Measurements from ENCODE around the gene SYT13.
A peak's percentile ranks its signal among the peaks of the same experiment; 100 is the strongest.

SYT13 gene

GRCh38 chr11:45285930-45286632 is at the start of gene SYT13:
SYT13 (minus strand) TSS chr11:45286341; CDS start chr11:45286207, 134 bp downstream.
- no peak for DNase-seq (ENCODE audit: insufficient read length, low spot score)
- no peak for FAIRE-seq

DNA sequence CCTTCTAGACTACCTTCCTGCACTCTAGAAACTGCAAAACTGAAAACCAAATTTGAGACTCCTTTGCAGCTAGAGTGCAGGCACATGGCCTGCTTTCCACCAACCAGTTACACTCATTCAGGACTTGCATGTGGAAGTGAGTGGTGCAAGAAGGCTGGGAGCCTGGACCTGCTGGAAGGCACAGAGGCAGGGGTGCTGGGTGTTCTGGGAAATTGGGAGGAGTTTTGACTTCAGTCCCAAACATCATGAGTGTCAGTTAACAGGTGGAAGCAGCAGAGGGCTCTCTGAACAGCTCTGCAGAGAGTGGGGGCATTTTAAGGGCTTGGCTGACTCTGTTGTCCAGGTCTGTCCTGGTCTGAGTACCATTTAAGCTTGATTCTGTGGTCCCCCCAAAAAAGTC is 49.3 kb upstream of the SYT13 start:
- no peak for FAIRE-seq
- no peak for DNase-seq (ENCODE audit: insufficient read length, low spot score)

- DNase-seq (ENCODE audit: insufficient read length, low spot score) (no peak), FAIRE-seq (no peak)
Measured at GRCh38 chr11:45334836-45335235, 48.7 kb upstream of the SYT13 start.

GRCh38 chr11:45334410-45334809 is 48.3 kb upstream of the SYT13 start:
- FAIRE-seq (no peak), DNase-seq (ENCODE audit: insufficient read length, low spot score) (no peak)

- FAIRE-seq = no peak
Measured at GRCh38 chr11:45333001-45333971, 47.1 kb upstream of the SYT13 start.

DNA sequence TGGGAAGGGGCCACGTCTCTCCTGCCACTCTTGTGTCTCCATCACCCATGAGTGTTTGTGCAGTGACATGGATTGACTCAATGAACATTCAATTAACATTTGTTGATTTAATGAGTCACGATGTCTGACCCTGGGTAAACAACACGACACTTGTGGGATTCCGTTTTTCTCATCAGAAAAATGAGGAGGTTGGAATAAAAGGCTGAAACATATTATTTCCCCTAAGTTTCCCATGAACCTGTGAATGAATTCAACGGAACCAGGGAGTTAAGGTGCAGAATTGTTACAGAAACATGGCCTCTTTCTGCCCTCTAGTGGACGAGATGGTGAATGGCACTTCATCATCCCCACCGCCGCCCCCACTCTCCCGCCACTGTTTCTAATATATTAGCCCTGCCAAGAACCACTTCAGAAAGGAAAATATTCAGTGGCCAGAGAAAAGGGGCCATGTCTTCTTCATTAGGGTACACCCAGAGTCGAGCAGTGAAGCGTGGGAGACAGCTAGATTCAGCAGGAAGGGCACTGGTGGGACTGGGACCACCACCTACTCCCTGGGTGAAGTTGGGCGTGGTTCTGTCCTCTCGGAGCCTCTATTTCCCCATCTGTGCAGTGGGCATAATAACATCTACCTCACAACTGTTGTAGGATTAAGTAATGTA is 46.3 kb upstream of the SYT13 start:
- DNase-seq (ENCODE audit: insufficient read length, low spot score) (peak; percentile 68), FAIRE-seq (peak; percentile 72)

More at GRCh38 chr11:45333001-45333971, 47.1 kb upstream of the SYT13 start:
- DNase-seq (ENCODE audit: insufficient read length, low spot score) = peak; percentile 21

- DNase-seq (ENCODE audit: insufficient read length, low spot score) (no peak), FAIRE-seq (no peak)
Measured at GRCh38 chr11:45331839-45332238, 45.7 kb upstream of the SYT13 start.

DNA sequence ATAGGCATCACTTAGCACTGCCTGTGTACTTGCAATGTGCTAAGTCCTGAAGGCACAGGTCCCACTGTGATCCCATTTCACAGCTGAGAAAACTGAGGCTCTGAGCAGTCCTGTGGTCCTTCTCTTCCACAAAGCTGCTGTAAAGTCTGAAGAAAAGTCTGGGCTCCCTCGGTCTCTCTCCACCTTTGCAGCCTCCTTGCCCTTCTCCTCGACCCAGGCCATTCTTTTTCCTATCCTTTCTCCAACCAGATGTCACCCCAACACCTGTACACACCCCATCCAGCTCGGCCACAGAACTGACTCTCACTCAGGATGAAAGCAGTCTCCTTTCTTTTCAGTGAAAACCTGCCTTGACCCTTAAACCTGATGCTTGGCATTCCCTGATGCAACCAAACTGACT is 42.6 kb upstream of the SYT13 start:
- FAIRE-seq (no peak), DNase-seq (ENCODE audit: insufficient read length, low spot score) (no peak)

DNA sequence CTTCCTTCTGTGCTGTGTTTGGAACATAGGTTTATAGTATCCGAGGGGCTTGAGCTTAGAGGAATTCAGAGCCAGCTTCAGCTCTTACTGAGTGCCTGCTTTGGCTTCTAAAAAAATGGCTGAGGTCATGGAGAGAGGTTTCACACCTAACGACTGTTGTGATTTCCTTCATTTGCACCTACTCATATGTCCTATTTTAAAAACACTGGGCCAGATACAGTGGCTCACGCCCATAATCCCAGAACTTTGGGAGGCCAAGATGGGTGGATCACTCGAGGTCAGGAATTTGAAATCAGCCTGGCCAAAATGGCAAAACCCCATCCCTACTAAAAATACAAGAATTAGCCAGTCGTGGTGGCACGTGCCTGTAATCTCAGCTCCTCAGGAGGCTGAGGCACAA is 38.3 kb upstream of the SYT13 start:
- FAIRE-seq (no peak), DNase-seq (ENCODE audit: insufficient read length, low spot score) (no peak)

GRCh38 chr11:45323601-45324249 is 37.6 kb upstream of the SYT13 start:
- no peak for FAIRE-seq
- no peak for DNase-seq (ENCODE audit: insufficient read length, low spot score)

DNA sequence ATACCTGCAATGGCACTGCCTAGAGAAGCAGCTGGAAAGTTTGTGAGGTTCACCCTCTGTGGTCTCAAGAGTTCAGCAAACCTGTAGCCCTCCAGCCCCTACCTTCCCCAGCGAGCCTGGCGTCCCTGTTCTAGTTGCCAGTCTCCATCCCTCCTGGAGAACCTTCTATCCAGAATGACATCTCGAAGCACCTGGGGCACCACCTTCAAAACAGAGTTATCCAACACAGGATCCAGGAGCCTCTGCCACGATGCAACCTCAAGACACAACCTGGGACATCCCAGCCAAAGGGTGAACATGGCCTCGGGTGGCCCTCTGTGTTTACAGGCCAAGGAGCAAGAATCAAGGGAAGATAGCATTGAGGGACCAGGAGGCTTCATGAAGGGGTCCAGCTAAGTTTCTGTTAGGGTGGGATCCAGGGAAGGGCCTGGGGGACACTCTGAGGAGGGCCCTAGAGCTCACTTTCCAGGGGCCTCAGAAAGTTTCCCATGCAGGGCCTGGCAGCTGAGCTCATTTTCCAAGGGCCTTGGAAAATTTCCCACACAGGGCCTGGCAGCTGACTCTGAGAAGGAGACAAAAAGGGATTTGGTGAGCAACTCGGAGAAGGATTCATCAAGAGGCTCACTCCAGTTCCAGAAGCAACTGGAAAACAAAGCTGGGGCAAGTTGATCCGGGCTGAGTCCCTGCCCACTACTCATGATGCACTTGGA is 36.9 kb upstream of the SYT13 start:
- FAIRE-seq (no peak), DNase-seq (ENCODE audit: insufficient read length, low spot score) (no peak)

DNA sequence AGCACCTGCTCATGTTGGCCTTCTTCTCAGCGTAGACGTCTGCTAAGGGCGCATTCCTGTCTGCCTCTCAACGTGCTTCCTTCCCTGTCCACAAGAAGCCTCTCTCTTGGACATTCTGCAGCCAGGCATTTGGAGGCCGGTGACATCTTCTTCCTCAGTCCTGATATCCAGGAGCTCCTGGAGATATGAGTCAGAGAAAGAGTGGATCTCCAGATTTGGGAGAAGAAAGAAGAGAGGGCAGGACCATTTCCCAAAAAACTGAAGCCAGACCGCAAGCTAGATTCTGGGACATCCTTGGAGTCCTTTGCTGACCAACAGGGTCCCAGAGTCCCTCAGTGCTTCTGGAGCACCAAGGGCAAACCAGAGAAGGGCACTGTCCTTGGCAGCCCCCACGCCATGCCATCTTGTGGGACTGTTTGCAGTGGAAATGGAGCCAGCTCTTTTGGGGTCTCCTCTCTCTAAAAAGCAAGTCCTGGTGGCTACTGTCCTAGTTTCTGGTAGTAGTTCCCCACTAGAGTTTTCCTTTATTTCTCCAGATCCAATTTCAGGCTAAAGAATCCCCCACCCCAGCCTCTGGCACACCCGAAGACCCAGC is 36.1 kb upstream of the SYT13 start:
- DNase-seq (ENCODE audit: insufficient read length, low spot score) = no peak
- no peak for FAIRE-seq

- DNase-seq (ENCODE audit: insufficient read length, low spot score) (no peak), FAIRE-seq (no peak)
Measured at GRCh38 chr11:45321669-45322068, 35.5 kb upstream of the SYT13 start.

DNA sequence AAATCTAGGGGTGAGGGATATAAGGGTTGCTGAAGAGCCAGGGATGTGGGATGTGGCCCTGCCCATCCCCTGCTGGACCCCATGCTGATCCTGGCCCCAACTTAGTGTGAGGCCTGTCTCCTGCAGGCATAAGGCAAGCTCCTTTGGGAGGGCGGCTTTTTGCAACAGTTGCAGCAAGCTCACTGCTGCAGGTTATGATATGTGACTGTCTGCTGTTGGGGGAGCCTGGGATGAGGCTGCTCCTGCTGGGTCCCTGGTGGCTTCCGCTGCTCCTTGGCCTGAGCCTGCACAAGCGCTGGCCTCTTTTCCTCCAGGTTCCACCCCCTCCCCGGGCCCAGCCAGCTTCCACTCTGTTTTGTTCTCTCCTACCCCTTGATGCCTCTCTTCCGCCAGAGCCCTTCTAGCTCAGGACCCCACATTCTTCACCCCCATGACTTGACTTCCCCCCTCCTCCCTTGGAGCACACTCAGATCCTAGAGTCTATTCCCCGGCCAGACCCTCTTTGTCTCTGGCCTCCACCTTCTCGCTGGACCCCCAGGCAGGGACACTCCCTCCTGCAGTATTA is 35.0 kb upstream of the SYT13 start:
- FAIRE-seq (no peak), DNase-seq (ENCODE audit: insufficient read length, low spot score) (no peak)

- FAIRE-seq (no peak), DNase-seq (ENCODE audit: insufficient read length, low spot score) (no peak)
Measured at GRCh38 chr11:45320371-45320770, 34.2 kb upstream of the SYT13 start.

DNA sequence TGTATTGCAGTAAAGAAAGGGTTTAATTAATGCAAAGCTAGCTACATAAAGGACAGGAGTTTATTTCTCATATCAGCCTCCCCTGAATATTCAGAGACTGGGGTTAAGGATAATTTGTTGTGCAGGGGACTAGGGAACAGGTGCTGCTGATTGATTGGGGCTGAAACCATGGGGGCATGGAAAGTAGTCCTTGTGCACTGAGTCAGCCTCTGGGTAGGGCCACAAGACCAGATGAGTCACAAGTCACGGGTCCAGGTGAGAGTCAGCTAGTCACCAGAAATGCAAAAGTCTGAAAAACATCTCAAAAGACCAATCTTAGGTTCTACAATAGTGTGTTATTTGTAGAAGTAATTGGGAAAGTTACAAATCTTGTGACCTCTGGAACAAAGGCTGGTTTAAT is 32.9 kb upstream of the SYT13 start:
- FAIRE-seq (no peak), DNase-seq (ENCODE audit: insufficient read length, low spot score) (no peak)

- no peak for FAIRE-seq
Measured at GRCh38 chr11:45318516-45318915, 32.4 kb upstream of the SYT13 start.

DNA sequence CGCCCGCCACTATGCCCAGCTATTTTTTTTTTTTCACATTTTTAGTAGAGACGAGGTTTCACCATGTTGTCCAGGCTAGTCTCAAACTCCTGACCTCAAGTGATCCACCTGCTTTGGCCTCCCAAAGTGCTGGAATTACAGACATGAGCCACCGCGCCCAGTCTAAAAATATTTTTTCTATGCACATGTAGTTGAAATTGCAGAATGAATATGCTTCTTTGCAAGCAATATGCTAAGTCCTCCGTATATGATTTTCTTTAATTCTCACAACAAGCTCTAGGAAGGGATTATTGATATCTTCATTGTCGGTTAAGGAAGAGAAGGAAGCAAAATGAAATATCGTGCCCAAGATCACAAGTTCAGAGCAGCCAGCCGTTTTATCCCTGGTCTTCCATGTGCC is 30.1 kb upstream of the SYT13 start:
- FAIRE-seq (no peak), DNase-seq (ENCODE audit: insufficient read length, low spot score) (no peak)

More at GRCh38 chr11:45318516-45318915, 32.4 kb upstream of the SYT13 start:
- DNase-seq (ENCODE audit: insufficient read length, low spot score) = no peak

DNA sequence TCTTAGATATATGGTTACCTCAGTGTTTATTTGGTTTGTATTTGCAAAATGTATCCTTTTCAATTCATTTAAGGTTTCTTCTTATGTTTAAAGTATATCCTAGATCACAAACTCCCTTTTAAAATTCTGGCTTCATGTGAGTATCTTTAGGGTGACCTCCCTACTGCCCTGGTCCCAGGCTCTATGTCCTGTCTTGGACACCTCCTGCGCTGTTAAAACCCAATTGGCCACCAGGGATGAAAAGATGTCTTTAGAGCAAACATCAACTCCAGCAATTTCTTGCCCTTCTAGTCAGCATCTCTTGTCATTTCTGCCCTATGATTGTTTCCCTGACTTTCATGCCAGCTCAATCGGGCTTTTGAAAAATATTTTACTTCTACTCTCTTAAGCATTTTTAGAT is 28.8 kb upstream of the SYT13 start:
- FAIRE-seq = no peak
- no peak for DNase-seq (ENCODE audit: insufficient read length, low spot score)

Data from HTR-8/SVneo (cell line).